ENCODE results near the gene FDPS. TPM values are rescaled to one million over a fixed set of nuclear protein-coding genes. Genes with fewer than 3 reads are reported as not detected.
A peak's percentile ranks its signal among the peaks of the same experiment; 100 is the strongest.

FDPS gene
- total and polyA plus RNA-seq, 4 donors, result 176 to 370 (median 249) TPM

DNA sequence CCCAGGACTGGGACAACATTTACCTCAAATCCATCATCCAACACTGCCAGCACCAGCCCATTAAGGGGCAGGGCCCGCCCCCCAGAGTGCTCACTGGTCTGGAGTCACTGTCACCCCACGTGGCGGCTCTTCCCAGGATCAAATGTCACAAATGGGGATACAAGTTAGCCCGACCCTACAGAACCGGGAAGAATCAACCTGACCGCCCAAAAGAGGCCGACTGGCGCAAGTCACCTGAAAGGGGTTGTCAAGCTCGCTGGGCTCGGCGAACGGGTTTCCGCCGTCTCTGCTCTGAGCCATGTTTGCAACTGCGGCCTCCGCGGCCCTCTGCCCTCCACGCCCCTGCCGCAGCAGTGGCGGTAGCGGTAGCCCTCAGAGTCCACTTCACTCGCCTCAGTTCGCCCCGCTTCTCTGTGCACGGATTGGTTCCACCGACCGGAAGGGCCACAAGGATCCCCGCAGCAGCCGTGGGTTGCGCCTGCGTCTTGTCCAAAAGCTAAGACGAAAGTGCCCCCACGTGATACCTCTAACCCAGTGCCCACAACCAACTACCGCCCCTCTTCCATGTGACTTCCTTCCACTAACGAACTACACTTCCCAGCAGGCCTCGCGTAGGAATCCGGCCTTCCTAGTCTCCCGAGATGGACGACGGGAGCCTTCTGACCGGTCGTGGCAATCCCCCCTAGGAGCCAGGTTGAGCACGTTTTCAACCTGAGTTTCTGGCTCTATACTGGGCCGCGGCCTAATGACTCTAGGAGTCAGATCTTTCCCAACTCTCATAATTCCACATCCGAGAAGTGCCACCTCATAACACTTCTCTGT, 46.6 kb upstream of the FDPS start, which contains the start of gene SCAMP3 (continued):
- peak; percentile 51 to 95 for TF ChIP-seq GABPA (IDR thresholded peaks at IDR 0.05 in 1 of 2, conservative IDR thresholded peaks at IDR 0.05 in 1 of 2)
- TF ChIP-seq SP1 (IDR thresholded peaks at IDR 0.05), result peak; percentile 66
- no peak for TF ChIP-seq FOXA2 (IDR thresholded peaks at IDR 0.05)
- peak in 1 of 2 donors; percentile 45 for TF ChIP-seq RAD21 (IDR thresholded peaks at IDR 0.05)
- TF ChIP-seq, protein P1, sequence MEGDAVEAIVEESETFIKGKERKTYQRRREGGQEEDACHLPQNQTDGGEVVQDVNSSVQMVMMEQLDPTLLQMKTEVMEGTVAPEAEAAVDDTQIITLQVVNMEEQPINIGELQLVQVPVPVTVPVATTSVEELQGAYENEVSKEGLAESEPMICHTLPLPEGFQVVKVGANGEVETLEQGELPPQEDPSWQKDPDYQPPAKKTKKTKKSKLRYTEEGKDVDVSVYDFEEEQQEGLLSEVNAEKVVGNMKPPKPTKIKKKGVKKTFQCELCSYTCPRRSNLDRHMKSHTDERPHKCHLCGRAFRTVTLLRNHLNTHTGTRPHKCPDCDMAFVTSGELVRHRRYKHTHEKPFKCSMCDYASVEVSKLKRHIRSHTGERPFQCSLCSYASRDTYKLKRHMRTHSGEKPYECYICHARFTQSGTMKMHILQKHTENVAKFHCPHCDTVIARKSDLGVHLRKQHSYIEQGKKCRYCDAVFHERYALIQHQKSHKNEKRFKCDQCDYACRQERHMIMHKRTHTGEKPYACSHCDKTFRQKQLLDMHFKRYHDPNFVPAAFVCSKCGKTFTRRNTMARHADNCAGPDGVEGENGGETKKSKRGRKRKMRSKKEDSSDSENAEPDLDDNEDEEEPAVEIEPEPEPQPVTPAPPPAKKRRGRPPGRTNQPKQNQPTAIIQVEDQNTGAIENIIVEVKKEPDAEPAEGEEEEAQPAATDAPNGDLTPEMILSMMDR (IDR thresholded peaks at IDR 0.05; ENCODE audit: low read depth, low read length, missing input control), result no peak
- TF ChIP-seq JUND (IDR thresholded peaks at IDR 0.05), result peak in 1 of 2 donors; percentile 81

DNA sequence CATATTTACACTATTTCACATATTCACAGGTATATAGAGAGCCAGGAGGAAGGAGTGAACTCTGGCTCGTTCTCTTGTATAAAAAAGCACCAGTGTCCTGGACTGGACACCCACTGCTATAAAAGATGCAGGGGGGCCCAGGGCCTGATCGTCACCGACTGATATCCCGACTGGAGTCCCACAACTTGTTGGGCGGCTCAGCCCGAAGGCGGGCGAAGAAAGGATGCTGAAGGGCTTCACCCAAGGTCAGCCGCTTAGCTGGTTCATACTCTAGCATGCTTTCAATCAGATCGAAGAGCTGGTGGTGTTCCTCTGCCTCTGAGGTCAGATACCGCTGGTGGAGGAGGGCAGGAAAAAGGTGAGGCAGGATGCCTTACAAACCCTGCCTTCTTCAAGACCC, 45.6 kb upstream of the FDPS start:
- 91% methylated on average over 11 of the region's 11 CpGs for WGBS
- Histone ChIP-seq H3K4me3 (ENCODE audit: low read depth in 1 of 3, low read length in 3 of 3) (no peak overlapping the region), H3K27me3 (ENCODE audit: control insufficient read depth in 4 of 4, insufficient read depth in 4 of 4, low read length in 3 of 4) (no peaks in the 10 kb centered on the region), H3K9me3 (ENCODE audit: control insufficient read depth in 4 of 4, low read length in 3 of 4) (no peaks in the 10 kb centered on the region), H3K27ac (ENCODE audit: low read depth in 1 of 2, low read length in 2 of 2) (no peak overlapping the region), H3K4me1 (ENCODE audit: control insufficient read depth in 4 of 4, insufficient read depth in 4 of 4, low read length in 3 of 4) (peaks cover 0 to 23% (median 16%) of the 10 kb centered on the region in 4 donors), H3K36me3 (ENCODE audit: control insufficient read depth in 4 of 4, insufficient read depth in 3 of 4, low read depth in 1 of 4, low read length in 3 of 4) (peaks cover 8 to 52% (median 44%) of the 10 kb centered on the region in 4 donors), H3K9ac (ENCODE audit: low read depth in 1 of 2, low read length in 2 of 2) (no peak overlapping the region)
- no peak for DNase-seq (ENCODE audit: low spot score)
- TF ChIP-seq SP1 (IDR thresholded peaks at IDR 0.05) (no peak), TAF1 (conservative IDR thresholded peaks at IDR 0.05) (no peak), NR2F2 (IDR thresholded peaks at IDR 0.05) (no peak), RAD21 (IDR thresholded peaks at IDR 0.05) (no peak)
- TF ChIP-seq, protein P2, sequence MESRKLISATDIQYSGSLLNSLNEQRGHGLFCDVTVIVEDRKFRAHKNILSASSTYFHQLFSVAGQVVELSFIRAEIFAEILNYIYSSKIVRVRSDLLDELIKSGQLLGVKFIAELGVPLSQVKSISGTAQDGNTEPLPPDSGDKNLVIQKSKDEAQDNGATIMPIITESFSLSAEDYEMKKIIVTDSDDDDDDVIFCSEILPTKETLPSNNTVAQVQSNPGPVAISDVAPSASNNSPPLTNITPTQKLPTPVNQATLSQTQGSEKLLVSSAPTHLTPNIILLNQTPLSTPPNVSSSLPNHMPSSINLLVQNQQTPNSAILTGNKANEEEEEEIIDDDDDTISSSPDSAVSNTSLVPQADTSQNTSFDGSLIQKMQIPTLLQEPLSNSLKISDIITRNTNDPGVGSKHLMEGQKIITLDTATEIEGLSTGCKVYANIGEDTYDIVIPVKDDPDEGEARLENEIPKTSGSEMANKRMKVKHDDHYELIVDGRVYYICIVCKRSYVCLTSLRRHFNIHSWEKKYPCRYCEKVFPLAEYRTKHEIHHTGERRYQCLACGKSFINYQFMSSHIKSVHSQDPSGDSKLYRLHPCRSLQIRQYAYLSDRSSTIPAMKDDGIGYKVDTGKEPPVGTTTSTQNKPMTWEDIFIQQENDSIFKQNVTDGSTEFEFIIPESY (IDR thresholded peaks at IDR 0.05), result no peak
- TF ChIP-seq, protein P3, sequence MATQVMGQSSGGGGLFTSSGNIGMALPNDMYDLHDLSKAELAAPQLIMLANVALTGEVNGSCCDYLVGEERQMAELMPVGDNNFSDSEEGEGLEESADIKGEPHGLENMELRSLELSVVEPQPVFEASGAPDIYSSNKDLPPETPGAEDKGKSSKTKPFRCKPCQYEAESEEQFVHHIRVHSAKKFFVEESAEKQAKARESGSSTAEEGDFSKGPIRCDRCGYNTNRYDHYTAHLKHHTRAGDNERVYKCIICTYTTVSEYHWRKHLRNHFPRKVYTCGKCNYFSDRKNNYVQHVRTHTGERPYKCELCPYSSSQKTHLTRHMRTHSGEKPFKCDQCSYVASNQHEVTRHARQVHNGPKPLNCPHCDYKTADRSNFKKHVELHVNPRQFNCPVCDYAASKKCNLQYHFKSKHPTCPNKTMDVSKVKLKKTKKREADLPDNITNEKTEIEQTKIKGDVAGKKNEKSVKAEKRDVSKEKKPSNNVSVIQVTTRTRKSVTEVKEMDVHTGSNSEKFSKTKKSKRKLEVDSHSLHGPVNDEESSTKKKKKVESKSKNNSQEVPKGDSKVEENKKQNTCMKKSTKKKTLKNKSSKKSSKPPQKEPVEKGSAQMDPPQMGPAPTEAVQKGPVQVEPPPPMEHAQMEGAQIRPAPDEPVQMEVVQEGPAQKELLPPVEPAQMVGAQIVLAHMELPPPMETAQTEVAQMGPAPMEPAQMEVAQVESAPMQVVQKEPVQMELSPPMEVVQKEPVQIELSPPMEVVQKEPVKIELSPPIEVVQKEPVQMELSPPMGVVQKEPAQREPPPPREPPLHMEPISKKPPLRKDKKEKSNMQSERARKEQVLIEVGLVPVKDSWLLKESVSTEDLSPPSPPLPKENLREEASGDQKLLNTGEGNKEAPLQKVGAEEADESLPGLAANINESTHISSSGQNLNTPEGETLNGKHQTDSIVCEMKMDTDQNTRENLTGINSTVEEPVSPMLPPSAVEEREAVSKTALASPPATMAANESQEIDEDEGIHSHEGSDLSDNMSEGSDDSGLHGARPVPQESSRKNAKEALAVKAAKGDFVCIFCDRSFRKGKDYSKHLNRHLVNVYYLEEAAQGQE (IDR thresholded peaks at IDR 0.05), result no peak

DNA sequence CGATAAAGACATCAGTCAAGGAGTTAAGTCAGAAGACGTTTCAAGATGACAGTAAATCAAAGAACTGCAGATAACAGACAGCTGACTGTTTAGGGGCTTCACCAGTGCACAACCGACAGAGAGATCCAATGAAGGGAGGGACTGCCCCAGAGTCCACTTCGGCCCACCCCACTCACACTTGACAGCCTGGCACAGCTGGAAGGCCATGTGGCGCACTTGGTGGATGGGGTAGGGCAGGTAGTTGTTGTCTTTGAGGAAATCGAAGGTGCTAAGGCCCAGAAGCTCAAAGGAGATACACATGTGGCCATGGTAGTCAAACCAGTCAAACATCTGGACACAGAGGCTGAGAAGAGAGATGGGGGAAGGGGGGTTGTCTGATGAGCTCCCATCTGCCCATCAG, 42.1 kb upstream of the FDPS start:
- WGBS, result 90% methylated on average over 6 of the region's 6 CpGs
- no peak overlapping the region for H3K27ac ChIP-seq (ENCODE audit: low read depth in 1 of 2, low read length in 2 of 2)
- no peak overlapping the region for H3K4me3 ChIP-seq (ENCODE audit: low read depth in 1 of 3, low read length in 3 of 3)
- no peak for DNase-seq (ENCODE audit: low spot score)
- H3K9ac ChIP-seq (ENCODE audit: low read depth in 1 of 2, low read length in 2 of 2), result no peak overlapping the region
- peaks cover 0 to 11% (median 8%) of the 10 kb centered on the region in 4 donors for H3K4me1 ChIP-seq (ENCODE audit: control insufficient read depth in 4 of 4, insufficient read depth in 4 of 4, low read length in 3 of 4)
- no peaks in the 10 kb centered on the region for H3K9me3 ChIP-seq (ENCODE audit: control insufficient read depth in 4 of 4, low read length in 3 of 4)
- no peaks in the 10 kb centered on the region for H3K27me3 ChIP-seq (ENCODE audit: control insufficient read depth in 4 of 4, insufficient read depth in 4 of 4, low read length in 3 of 4)
- H3K36me3 ChIP-seq (ENCODE audit: control insufficient read depth in 4 of 4, insufficient read depth in 3 of 4, low read depth in 1 of 4, low read length in 3 of 4), result peaks cover 23 to 69% (median 62%) of the 10 kb centered on the region in 4 donors
- TF ChIP-seq FOXA1 (IDR thresholded peaks at IDR 0.05) (no peak), YY1 (IDR thresholded peaks at IDR 0.05) (no peak), RAD21 (IDR thresholded peaks at IDR 0.05) (no peak), FOXA2 (IDR thresholded peaks at IDR 0.05) (no peak), EGR1 (IDR thresholded peaks at IDR 0.05; ENCODE audit: low read depth in 2 of 2) (no peak), HNF4A (conservative IDR thresholded peaks at IDR 0.05) (no peak), TAF1 (conservative IDR thresholded peaks at IDR 0.05) (no peak), NR2F2 (IDR thresholded peaks at IDR 0.05) (no peak), RXRA (IDR thresholded peaks at IDR 0.05) (no peak), JUND (IDR thresholded peaks at IDR 0.05) (no peak), GABPA (IDR thresholded peaks at IDR 0.05 in 1 of 2, conservative IDR thresholded peaks at IDR 0.05 in 1 of 2) (no peak)
- TF ChIP-seq, protein P2 (IDR thresholded peaks at IDR 0.05), result no peak
- TF ChIP-seq, protein P4, sequence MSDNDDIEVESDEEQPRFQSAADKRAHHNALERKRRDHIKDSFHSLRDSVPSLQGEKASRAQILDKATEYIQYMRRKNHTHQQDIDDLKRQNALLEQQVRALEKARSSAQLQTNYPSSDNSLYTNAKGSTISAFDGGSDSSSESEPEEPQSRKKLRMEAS (IDR thresholded peaks at IDR 0.05), result no peak
- TF ChIP-seq, protein P5, sequence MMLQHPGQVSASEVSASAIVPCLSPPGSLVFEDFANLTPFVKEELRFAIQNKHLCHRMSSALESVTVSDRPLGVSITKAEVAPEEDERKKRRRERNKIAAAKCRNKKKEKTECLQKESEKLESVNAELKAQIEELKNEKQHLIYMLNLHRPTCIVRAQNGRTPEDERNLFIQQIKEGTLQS (IDR thresholded peaks at IDR 0.05), result no peak
